Stimulated activated memory B cell treated with anti-CD40 and anti-IgM and Interleukin-4, amounts not matched to agents 10 μg/mL and 1 μg/mL and 100 μg/mL, for 72 hours (primary cell): ENCODE results near the gene VPS13D.
"Not testable (repeated sequence)": the region's sequence is repeated elsewhere in the genome, so short reads cannot be mapped to it uniquely, and the experiment has no call there.

Experiments used
- ATAC-seq: fragments of 150-1000 bp; cut with Tn5 transposase; 2 replicates; pipeline ENCODE4 v1.10.0; 2021
- H3K27ac Mint-ChIP-seq: one replicate; pipeline ENCODE4 v1.8.0; 2022; ENCODE audit warnings: mild to moderate bottlenecking, mixed read lengths
- H3K27me3 Mint-ChIP-seq: one replicate; pipeline ENCODE4 v1.8.0; 2022; ENCODE audit warnings: mixed read lengths
- H3K36me3 Mint-ChIP-seq: one replicate; pipeline ENCODE4 v1.8.0; 2022; ENCODE audit warnings: mixed read lengths
- H3K4me1 Mint-ChIP-seq: one replicate; pipeline ENCODE4 v1.8.0; 2022; ENCODE audit warnings: mixed read lengths
- H3K4me3 Mint-ChIP-seq: one replicate; pipeline ENCODE4 v1.8.0; 2022; ENCODE audit warnings: mild to moderate bottlenecking, moderate library complexity, mixed read lengths
- H3K9me3 Mint-ChIP-seq: one replicate; pipeline ENCODE4 v1.8.0; 2022; ENCODE audit warnings: mixed read lengths

The VPS13D gene

GRCh38 chr1:12390296-12390695 lies 160.5 kb downstream of the VPS13D start:
- peaks cover 15% of the 10 kb centered on the region for H3K9me3 Mint-ChIP-seq
- not testable (repeated sequence) for H3K4me3 Mint-ChIP-seq, ATAC-seq, H3K4me1 Mint-ChIP-seq, H3K27me3 Mint-ChIP-seq, H3K27ac Mint-ChIP-seq
- peaks cover 77% of the 10 kb centered on the region for H3K36me3 Mint-ChIP-seq

GRCh38 chr1:12397462-12398450 lies 167.9 kb downstream of the VPS13D start:
- ATAC-seq, result no peak
- no peak overlapping the region for H3K27ac Mint-ChIP-seq
- peaks cover 7% of the 10 kb centered on the region for H3K4me1 Mint-ChIP-seq
- H3K4me3 Mint-ChIP-seq, result no peak overlapping the region
- peaks cover 38% of the 10 kb centered on the region for H3K36me3 Mint-ChIP-seq
- H3K27me3 Mint-ChIP-seq, result no peaks in the 10 kb centered on the region
- no peaks in the 10 kb centered on the region for H3K9me3 Mint-ChIP-seq

DNA sequence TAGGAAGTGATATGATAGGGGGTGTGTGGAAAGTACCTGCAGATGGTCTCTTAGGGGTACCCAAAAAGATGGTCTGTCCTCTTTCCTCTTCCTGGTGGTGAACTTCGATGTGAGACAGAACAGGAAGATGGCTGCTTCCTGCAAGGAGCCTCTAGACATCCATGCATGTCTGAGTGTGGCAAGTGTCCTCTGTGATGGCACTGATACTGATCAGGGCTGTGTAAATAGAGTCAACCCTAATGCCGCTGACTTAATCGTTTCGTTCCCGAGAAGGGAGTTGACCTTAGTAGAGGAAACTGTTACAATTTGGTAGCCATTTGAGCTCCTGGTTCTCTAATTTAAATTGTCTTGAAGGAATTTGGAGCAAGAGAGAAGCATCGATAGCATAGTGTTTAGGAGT lies 168.6 kb downstream of the VPS13D start:
- H3K36me3 Mint-ChIP-seq, result peaks cover 45% of the 10 kb centered on the region
- H3K4me1 Mint-ChIP-seq, result peaks cover 7% of the 10 kb centered on the region
- no peak for ATAC-seq
- H3K27ac Mint-ChIP-seq, result no peak overlapping the region
- H3K4me3 Mint-ChIP-seq, result no peak overlapping the region
- H3K9me3 Mint-ChIP-seq, result no peaks in the 10 kb centered on the region
- H3K27me3 Mint-ChIP-seq, result no peaks in the 10 kb centered on the region

DNA sequence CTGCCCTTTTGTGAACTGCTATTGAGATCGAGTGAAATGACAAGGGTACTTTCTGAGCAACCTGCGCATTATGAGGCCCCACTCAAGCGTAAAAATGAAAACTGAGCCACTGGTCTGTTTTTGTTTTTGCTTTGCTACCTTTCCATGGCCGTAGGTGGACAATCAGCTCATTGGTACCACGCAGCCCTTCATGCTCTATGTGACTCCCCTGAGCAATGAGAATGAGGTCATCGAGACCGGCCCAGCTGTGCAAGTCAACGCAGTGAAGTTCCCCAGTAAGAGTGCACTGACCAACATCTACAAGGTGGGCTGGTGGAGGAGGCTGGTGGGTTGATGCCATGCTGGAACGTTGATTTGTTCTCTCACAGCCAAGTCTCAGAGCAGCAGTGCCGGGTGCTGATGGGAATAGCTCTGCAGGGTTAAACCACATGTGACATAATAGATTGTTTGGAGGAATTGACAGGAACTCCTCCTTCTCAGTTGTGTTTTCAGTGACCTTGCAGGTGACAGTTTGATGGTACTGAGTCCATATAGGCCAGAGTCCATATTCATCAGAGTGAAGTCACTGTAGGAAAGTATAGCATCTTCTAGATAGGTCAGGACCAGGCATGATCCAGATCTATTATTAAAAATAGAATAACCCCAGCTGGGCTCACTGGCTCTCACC lies 170.3 kb downstream of the VPS13D start:
- no peaks in the 10 kb centered on the region for H3K9me3 Mint-ChIP-seq

DNA sequence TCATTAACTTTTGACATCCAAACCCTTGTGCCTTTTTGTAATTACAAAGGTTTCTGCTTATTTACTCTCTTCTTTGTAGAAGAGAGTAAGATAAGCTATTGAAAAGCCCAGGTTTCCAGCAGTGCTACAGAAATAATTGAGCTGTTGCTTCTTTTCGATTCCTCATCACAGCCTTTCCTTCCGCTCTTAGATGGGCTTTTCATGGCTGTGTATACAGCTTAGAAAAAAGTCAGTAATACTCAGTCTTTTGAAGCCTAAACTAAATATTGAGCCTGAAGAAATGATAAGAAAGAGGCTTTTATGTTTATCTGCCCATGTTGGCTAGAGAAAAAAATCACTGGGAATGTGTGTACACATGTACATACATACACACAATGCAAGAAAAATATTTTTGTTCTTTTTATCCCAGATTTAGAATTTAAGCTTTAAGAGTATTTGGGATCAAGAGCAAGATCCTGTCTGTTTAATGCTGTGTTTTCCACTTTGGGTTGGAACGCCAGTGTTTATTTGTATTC lies 172.4 kb downstream of the VPS13D start:
- no peak overlapping the region for H3K27ac Mint-ChIP-seq
- no peak overlapping the region for H3K4me3 Mint-ChIP-seq
- H3K36me3 Mint-ChIP-seq, result peaks cover 50% of the 10 kb centered on the region

More for the DNA sequence above, 170.3 kb downstream of the VPS13D start:
- no peak for ATAC-seq
- Mint-ChIP-seq H3K36me3 (peaks cover 46% of the 10 kb centered on the region), H3K4me3 (no peak overlapping the region), H3K27me3 (no peaks in the 10 kb centered on the region), H3K27ac (no peak overlapping the region), H3K4me1 (peaks cover 7% of the 10 kb centered on the region)

GRCh38 chr1:12402842-12403241 lies 173.0 kb downstream of the VPS13D start:
- ATAC-seq, result no peak
- Mint-ChIP-seq H3K4me3 (no peak overlapping the region), H3K27me3 (no peaks in the 10 kb centered on the region), H3K9me3 (no peaks in the 10 kb centered on the region), H3K27ac (no peak overlapping the region), H3K4me1 (peaks cover 1% of the 10 kb centered on the region), H3K36me3 (peaks cover 45% of the 10 kb centered on the region)

More for the DNA sequence above, 172.4 kb downstream of the VPS13D start:
- Mint-ChIP-seq H3K9me3 (no peaks in the 10 kb centered on the region), H3K4me1 (peaks cover 7% of the 10 kb centered on the region), H3K27me3 (no peaks in the 10 kb centered on the region)
- no peak for ATAC-seq

DNA sequence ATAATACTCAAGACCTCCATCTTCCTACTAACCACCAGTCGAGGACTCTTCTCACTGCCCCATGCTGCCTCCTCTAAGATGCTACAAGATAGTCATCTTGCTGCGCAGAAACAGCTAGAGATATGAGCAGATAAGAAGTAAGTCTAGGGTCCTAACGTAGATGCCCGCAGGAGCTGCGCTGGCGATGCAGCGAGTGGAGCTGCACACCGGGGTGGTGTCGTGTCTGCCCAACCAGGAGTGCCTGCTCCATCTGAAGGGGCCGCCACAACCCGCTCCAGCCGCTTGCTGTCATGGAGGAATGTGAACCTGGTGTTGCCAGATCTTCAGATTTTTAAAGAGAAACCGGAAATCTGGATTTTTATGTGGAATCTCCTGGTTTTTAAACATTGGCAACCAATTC lies 175.1 kb downstream of the VPS13D start:
- peak overlapping the region; percentile 40 for H3K27ac Mint-ChIP-seq

GRCh38 chr1:12405325-12406210 lies 175.7 kb downstream of the VPS13D start:
- H3K9me3 Mint-ChIP-seq, result peaks cover 12% of the 10 kb centered on the region
- no peak overlapping the region for H3K4me3 Mint-ChIP-seq
- ATAC-seq, result no peak
- peaks cover 6% of the 10 kb centered on the region for H3K4me1 Mint-ChIP-seq
- H3K27me3 Mint-ChIP-seq, result no peaks in the 10 kb centered on the region
- peaks cover 62% of the 10 kb centered on the region for H3K36me3 Mint-ChIP-seq
- H3K27ac Mint-ChIP-seq, result peak overlapping the region; percentile 40

More for the DNA sequence above, 175.1 kb downstream of the VPS13D start:
- no peak for ATAC-seq
- Mint-ChIP-seq H3K9me3 (peaks cover 8% of the 10 kb centered on the region), H3K4me1 (peaks cover 6% of the 10 kb centered on the region), H3K36me3 (peaks cover 61% of the 10 kb centered on the region), H3K27me3 (no peaks in the 10 kb centered on the region), H3K4me3 (no peak overlapping the region)

GRCh38 chr1:12406211-12407021 lies 176.6 kb downstream of the VPS13D start:
- H3K4me3 Mint-ChIP-seq, result no peak overlapping the region
- peaks cover 14% of the 10 kb centered on the region for H3K9me3 Mint-ChIP-seq
- H3K27ac Mint-ChIP-seq, result peak overlapping the region; percentile 14
- no peaks in the 10 kb centered on the region for H3K27me3 Mint-ChIP-seq
- peaks cover 6% of the 10 kb centered on the region for H3K4me1 Mint-ChIP-seq
- no peak for ATAC-seq
- peaks cover 63% of the 10 kb centered on the region for H3K36me3 Mint-ChIP-seq

GRCh38 chr1:12407050-12407961 lies 177.5 kb downstream of the VPS13D start:
- Mint-ChIP-seq H3K36me3 (peaks cover 72% of the 10 kb centered on the region), H3K4me1 (peaks cover 6% of the 10 kb centered on the region), H3K27me3 (no peaks in the 10 kb centered on the region), H3K4me3 (no peak overlapping the region), H3K9me3 (peaks cover 14% of the 10 kb centered on the region), H3K27ac (peak overlapping the region; percentile 67)
- peak; percentile 67 for ATAC-seq

GRCh38 chr1:12407962-12408454 lies 178.2 kb downstream of the VPS13D start:
- Mint-ChIP-seq H3K9me3 (peaks cover 14% of the 10 kb centered on the region), H3K27me3 (no peaks in the 10 kb centered on the region), H3K4me1 (peaks cover 6% of the 10 kb centered on the region), H3K4me3 (no peak overlapping the region), H3K27ac (peak overlapping the region; percentile 67), H3K36me3 (peaks cover 75% of the 10 kb centered on the region)
- no peak for ATAC-seq

GRCh38 chr1:12408662-12409061 lies 178.8 kb downstream of the VPS13D start:
- H3K9me3 Mint-ChIP-seq, result peaks cover 14% of the 10 kb centered on the region
- H3K4me3 Mint-ChIP-seq, result no peak overlapping the region
- peaks cover 7% of the 10 kb centered on the region for H3K4me1 Mint-ChIP-seq
- H3K27ac Mint-ChIP-seq, result peak overlapping the region; percentile 67
- H3K27me3 Mint-ChIP-seq, result no peaks in the 10 kb centered on the region
- no peak for ATAC-seq
- peaks cover 75% of the 10 kb centered on the region for H3K36me3 Mint-ChIP-seq

DNA sequence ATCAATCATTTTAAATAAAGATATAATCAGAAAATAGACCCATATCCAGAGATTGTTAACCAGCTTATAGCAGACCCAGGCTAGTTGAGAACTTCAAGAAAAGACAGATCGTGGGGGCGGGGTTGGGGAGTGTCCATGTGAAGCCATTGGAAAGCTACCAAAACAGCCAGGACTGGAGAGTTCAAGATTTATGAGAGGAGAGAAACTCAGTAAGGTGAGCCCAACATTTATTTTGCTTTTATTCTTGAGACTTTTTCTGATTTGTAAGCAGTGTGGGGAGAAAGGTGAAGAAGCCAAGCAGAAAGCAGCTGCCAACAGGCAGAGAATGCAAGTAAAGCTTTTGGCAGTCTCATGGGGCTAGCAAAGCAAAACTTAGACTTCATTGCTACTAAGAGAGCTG lies 179.9 kb downstream of the VPS13D start:
- no peak overlapping the region for H3K4me3 Mint-ChIP-seq
- peaks cover 17% of the 10 kb centered on the region for H3K4me1 Mint-ChIP-seq
- H3K9me3 Mint-ChIP-seq, result peaks cover 14% of the 10 kb centered on the region
- ATAC-seq, result no peak
- no peaks in the 10 kb centered on the region for H3K27me3 Mint-ChIP-seq
- peak overlapping the region; percentile 39 for H3K27ac Mint-ChIP-seq
- peaks cover 74% of the 10 kb centered on the region for H3K36me3 Mint-ChIP-seq
